ENCODE results near the gene GPRC5A.

DNA sequence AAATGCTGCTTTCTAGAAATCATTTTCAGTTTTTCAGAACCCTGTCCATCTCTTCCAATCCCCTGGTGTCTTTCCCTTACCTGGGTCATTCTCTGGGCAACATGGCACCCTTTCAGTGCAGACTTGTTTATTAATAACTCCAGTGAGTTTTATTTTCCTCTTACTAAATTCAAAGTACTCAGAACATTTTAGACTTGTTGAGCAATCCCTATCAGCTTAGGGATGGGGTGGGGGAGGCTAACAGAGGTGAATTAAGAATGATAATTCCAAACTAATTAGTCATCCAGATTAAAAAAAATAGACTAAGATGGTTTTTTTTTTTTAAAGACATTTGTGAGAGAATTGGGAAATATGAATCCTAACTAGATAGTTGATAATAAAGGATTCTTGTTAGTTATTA is 10.7 kb downstream of the GPRC5A start:
- TF ChIP-seq, protein P1, sequence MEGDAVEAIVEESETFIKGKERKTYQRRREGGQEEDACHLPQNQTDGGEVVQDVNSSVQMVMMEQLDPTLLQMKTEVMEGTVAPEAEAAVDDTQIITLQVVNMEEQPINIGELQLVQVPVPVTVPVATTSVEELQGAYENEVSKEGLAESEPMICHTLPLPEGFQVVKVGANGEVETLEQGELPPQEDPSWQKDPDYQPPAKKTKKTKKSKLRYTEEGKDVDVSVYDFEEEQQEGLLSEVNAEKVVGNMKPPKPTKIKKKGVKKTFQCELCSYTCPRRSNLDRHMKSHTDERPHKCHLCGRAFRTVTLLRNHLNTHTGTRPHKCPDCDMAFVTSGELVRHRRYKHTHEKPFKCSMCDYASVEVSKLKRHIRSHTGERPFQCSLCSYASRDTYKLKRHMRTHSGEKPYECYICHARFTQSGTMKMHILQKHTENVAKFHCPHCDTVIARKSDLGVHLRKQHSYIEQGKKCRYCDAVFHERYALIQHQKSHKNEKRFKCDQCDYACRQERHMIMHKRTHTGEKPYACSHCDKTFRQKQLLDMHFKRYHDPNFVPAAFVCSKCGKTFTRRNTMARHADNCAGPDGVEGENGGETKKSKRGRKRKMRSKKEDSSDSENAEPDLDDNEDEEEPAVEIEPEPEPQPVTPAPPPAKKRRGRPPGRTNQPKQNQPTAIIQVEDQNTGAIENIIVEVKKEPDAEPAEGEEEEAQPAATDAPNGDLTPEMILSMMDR (conservative IDR thresholded peaks at IDR 0.05) = no peak
- TF ChIP-seq ZFX (IDR thresholded peaks at IDR 0.05) = no peak
